ENCODE measurements around the gene VPS54.

DNA sequence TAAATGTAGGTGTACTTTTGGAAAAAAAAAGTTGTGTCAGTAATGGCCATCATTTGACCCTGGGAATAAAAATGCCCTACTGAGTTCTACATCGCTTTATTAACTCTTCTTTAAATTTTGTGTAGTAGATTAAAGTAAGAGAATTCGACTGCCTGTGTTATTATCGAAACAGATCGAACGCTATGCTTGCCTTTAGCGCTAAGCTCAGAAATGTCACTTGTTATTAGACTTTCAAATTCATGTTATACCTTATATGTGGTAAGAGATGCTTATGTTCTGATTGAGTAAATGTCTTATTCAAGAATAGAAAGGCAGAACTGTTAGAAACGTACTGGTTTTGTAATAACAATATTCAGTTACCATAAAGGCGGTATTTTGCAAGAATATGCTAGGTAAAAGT lies 176.1 kb downstream of the VPS54 start:
- no peak for TF ChIP-seq POLR2A (IDR thresholded peaks at IDR 0.05; ENCODE audit: low read length)
- TF ChIP-seq GATA1 (IDR thresholded peaks at IDR 0.05; ENCODE audit: low read depth, low read length) = no peak

Data from erythroblast (primary cell).